Testis (tissue), 3 donors: ENCODE measurements around the gene CDK7. TPM values are rescaled to one million over a fixed set of nuclear protein-coding genes. Genes with fewer than 3 reads are reported as not detected.
"Not testable (repeated sequence)": the region's sequence is repeated elsewhere in the genome, so short reads cannot be mapped to it uniquely, and the experiment has no call there.

Experiments
- DNase-seq: peaks from one replicate; pipeline ENCODE4 v3.0.0-alpha.2; 2019
- H3K27ac ChIP-seq, 2 donors: fragments of 200-600 bp; sonication (generic); one replicate each; pipeline ENCODE4 v1.5.1; 2019
- H3K27me3 ChIP-seq: fragments of 200-600 bp; sonication (generic); one replicate; pipeline ENCODE4 v1.5.1; 2019
- H3K36me3 ChIP-seq: fragments of 200-600 bp; sonication (generic); one replicate; pipeline ENCODE4 v1.5.1; 2017; ENCODE audit warnings: low read depth; ENCODE audit errors: missing control alignments
- H3K4me1 ChIP-seq: fragments of 200-600 bp; sonication (generic); one replicate; pipeline ENCODE4 v1.5.1; 2019
- H3K4me3 ChIP-seq, 2 donors: fragments of 200-600 bp; sonication (generic); one replicate each; pipeline ENCODE4 v1.5.1; 2017 to 2019
- H3K9me3 ChIP-seq: fragments of 200-600 bp; sonication (generic); one replicate; pipeline ENCODE4 v1.5.1; 2017
- POLR2A ChIP-seq: fragments of 450-650 bp; IDR thresholded peaks from one replicate; pipeline ENCODE4 v1.6.1; 2017; ENCODE audit warnings: antibody characterized with exemption, mild to moderate bottlenecking, moderate library complexity
- WGBS, 2 donors: methylation state at CpG; one replicate each; pipeline ENCODE4 v1.1.5; 2018; 5-methylcytosine and 5-hydroxymethylcytosine counted together
- intact Hi-C: fragments of 100-400 bp; cut with DNase I; formaldehyde crosslinking; loops from one replicate; pipeline ENCODE4 v1.15.1; 2023; ENCODE audit warnings: low total_unique reads
- polyA plus RNA-seq: library from polyadenylated mRNA; stranded (reverse); fragments of 350-450 nt; fragmentation: Illumina TruSeq; extraction: RNeasy Lipid Tissue Mini Kit (QIAGEN cat#74804); gene quantifications from one replicate; pipeline ENCODE4 v1.2.3, GENCODE V29; 2014; ENCODE audit warnings: low read depth, low replicate concordance; ENCODE audit not compliant: insufficient read depth
- total RNA-seq, 2 donors: library from RNA; depleted of rRNA; stranded (reverse); fragments of >200 nt; gene quantifications; one replicate each; pipeline ENCODE4 v1.2.3, GENCODE V29; 2016
- TF ChIP-seq, protein P1 (sequence below), 3 experiments: fragments of 450-650 bp in 2 of 3; fragments of 200-600 bp in 1 of 3; sonication (generic) in 1 of 3; IDR thresholded peaks; one replicate each; pipeline ENCODE4 v1.5.1; 2016 to 2019; ENCODE audit warnings: antibody characterized with exemption in 3 of 3, mild to moderate bottlenecking in 2 of 3, moderate library complexity in 1 of 3

CDK7 gene
- total and polyA plus RNA-seq, 3 donors from 2014 or later, result 31.7 to 86.0 (median 35.1) TPM

DNA sequence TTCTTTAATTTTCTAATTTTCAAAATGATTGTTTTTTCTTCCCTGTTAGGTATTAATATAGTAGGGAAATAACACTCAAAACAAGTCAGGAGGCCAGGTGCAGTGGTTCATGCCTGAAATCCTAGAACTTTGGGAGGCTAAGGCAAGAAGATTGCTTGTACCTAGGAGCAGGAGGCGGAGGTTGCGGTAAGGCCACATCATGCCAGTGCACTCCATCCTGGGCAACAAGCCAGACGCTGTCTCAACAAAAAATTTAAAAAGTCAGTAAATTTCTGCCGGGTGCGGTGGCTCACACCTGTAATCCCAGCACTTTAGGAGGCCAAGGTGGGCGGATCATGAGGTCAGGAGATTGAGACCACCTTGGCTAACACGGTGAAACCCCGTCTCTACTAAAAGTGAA is 10.2 kb upstream of the CDK7 start:
- 95% methylated on average over 8 of the region's 8 CpGs for WGBS, 2 donors
- Histone ChIP-seq H3K9me3 (no peaks in the 10 kb centered on the region), H3K27ac (no peak overlapping the region), H3K36me3 (no peaks in the 10 kb centered on the region), H3K4me3 (no peak overlapping the region), H3K27me3 (no peaks in the 10 kb centered on the region), H3K4me1 (no peaks in the 10 kb centered on the region)
- no peak for DNase-seq
- TF ChIP-seq, protein P1, sequence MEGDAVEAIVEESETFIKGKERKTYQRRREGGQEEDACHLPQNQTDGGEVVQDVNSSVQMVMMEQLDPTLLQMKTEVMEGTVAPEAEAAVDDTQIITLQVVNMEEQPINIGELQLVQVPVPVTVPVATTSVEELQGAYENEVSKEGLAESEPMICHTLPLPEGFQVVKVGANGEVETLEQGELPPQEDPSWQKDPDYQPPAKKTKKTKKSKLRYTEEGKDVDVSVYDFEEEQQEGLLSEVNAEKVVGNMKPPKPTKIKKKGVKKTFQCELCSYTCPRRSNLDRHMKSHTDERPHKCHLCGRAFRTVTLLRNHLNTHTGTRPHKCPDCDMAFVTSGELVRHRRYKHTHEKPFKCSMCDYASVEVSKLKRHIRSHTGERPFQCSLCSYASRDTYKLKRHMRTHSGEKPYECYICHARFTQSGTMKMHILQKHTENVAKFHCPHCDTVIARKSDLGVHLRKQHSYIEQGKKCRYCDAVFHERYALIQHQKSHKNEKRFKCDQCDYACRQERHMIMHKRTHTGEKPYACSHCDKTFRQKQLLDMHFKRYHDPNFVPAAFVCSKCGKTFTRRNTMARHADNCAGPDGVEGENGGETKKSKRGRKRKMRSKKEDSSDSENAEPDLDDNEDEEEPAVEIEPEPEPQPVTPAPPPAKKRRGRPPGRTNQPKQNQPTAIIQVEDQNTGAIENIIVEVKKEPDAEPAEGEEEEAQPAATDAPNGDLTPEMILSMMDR (IDR thresholded peaks at IDR 0.05), result no peak
- no peak for TF ChIP-seq POLR2A
- intact Hi-C loops, result no loop called here

GRCh38 chr5:69225860-69226259 is 8.8 kb upstream of the CDK7 start:
- intact Hi-C loops, result no loop called here
- H3K9me3 ChIP-seq, result no peaks in the 10 kb centered on the region
- no peak for DNase-seq

GRCh38 chr5:69230181-69230580 is 4.5 kb upstream of the CDK7 start:
- intact Hi-C loops, result no loop called here
- TF ChIP-seq, protein P1 (IDR thresholded peaks at IDR 0.05), result no peak
- no peak for TF ChIP-seq POLR2A
- Histone ChIP-seq H3K27ac (no peak overlapping the region), H3K36me3 (no peaks in the 10 kb centered on the region), H3K27me3 (no peaks in the 10 kb centered on the region), H3K4me1 (peaks cover 7% of the 10 kb centered on the region), H3K4me3 (no peak overlapping the region), H3K9me3 (no peaks in the 10 kb centered on the region)
- 95 to 100% methylated on average over 2 of the region's 2 CpGs for WGBS, 2 donors
- DNase-seq, result no peak

More at GRCh38 chr5:69225860-69226259, 8.8 kb upstream of the CDK7 start:
- no peak for TF ChIP-seq POLR2A
- TF ChIP-seq, protein P1 (IDR thresholded peaks at IDR 0.05), result no peak
- H3K27me3 ChIP-seq, result no peaks in the 10 kb centered on the region
- H3K27ac ChIP-seq, result no peak overlapping the region
- WGBS, 2 donors, result 94 to 96% methylated on average over 4 of the region's 4 CpGs
- no peak overlapping the region for H3K4me3 ChIP-seq
- H3K4me1 ChIP-seq, result no peaks in the 10 kb centered on the region
- no peaks in the 10 kb centered on the region for H3K36me3 ChIP-seq

GRCh38 chr5:69231281-69231680 is 3.4 kb upstream of the CDK7 start:
- no peak for DNase-seq
- H3K9me3 ChIP-seq, result no peaks in the 10 kb centered on the region
- no peak for TF ChIP-seq POLR2A
- TF ChIP-seq, protein P1 (IDR thresholded peaks at IDR 0.05), result no peak
- H3K4me3 ChIP-seq, result no peak overlapping the region
- 91 to 94% methylated on average over 6 of the region's 6 CpGs for WGBS, 2 donors
- intact Hi-C loops, result no loop called here
- H3K27me3 ChIP-seq, result no peaks in the 10 kb centered on the region
- H3K36me3 ChIP-seq, result no peaks in the 10 kb centered on the region
- H3K4me1 ChIP-seq, result peaks cover 15% of the 10 kb centered on the region
- H3K27ac ChIP-seq, result no peak overlapping the region

DNA sequence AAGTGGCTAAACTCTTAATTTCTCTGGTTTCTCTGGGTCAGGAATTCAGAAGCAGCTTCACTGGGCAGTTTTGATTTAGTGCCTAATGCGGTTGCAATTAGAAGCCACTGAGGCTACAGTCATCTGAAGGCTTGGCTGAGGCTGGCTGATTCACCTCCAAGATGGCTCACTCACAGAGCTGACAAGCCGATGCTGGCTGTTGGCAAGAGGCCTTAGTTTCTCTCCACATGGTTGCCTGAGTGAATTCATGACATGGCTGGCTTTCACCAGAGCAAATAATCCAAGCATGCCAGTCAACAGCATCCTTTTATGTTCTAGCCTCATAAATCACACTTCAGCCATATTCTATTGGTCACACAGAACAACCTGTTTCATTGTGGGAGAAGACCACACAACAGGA is 2.8 kb upstream of the CDK7 start:
- TF ChIP-seq, protein P1 (IDR thresholded peaks at IDR 0.05), result no peak
- no peak for TF ChIP-seq POLR2A
- H3K4me3 ChIP-seq, result no peak overlapping the region
- no peaks in the 10 kb centered on the region for H3K9me3 ChIP-seq
- no peaks in the 10 kb centered on the region for H3K36me3 ChIP-seq
- intact Hi-C loops, result no loop called here
- DNase-seq, result no peak
- H3K27ac ChIP-seq, result no peak overlapping the region
- peaks cover 15% of the 10 kb centered on the region for H3K4me1 ChIP-seq
- no peaks in the 10 kb centered on the region for H3K27me3 ChIP-seq
- WGBS, 2 donors, result 65 to 72% methylated on average over 2 of the region's 2 CpGs

- H3K4me3 ChIP-seq, intact Hi-C loops, H3K36me3 ChIP-seq, H3K27ac ChIP-seq, DNase-seq, H3K27me3 ChIP-seq, H3K9me3 ChIP-seq: not testable (repeated sequence)
- 92 to 93% methylated on average over 9 of the region's 9 CpGs for WGBS, 2 donors
- peaks cover 15% of the 10 kb centered on the region for H3K4me1 ChIP-seq
Observed at GRCh38 chr5:69236733-69237132, 2.0 kb downstream of the CDK7 start.
